Esophagus (tissue), 2 donors: Measurements from ENCODE around the gene FHOD3. TPM values are rescaled to one million over a fixed set of nuclear protein-coding genes. Genes with fewer than 3 reads are reported as not detected.
"Not testable (repeated sequence)": the region's sequence is repeated elsewhere in the genome, so short reads cannot be mapped to it uniquely, and the experiment has no call there.

Source experiments
- H3K27ac ChIP-seq, 2 donors: one replicate each; pipeline ENCODE4 v1.5.1; 2013; ENCODE audit warnings: low read depth in 2 of 2, mild to moderate bottlenecking in 2 of 2, inconsistent platforms in 1 of 2, low read length in 1 of 2, moderate library complexity in 1 of 2
- H3K27me3 ChIP-seq, 2 donors: one replicate each; pipeline ENCODE4 v1.6.1; 2013; ENCODE audit warnings: low read length in 2 of 2, control low read depth in 1 of 2, mild to moderate bottlenecking in 1 of 2; ENCODE audit not compliant: insufficient read depth in 2 of 2, control insufficient read depth in 1 of 2
- H3K36me3 ChIP-seq, 2 donors: one replicate each; pipeline ENCODE4 v1.6.1; 2013; ENCODE audit warnings: low read length in 1 of 2; ENCODE audit not compliant: control insufficient read depth in 2 of 2, insufficient read depth in 2 of 2
- H3K4me1 ChIP-seq, 2 donors: one replicate each; pipeline ENCODE4 v1.6.1; 2013; ENCODE audit warnings: low read length in 1 of 2; ENCODE audit not compliant: control insufficient read depth in 2 of 2, insufficient read depth in 2 of 2
- H3K4me3 ChIP-seq, 2 donors: one replicate each; pipeline ENCODE4 v1.5.1; 2013; ENCODE audit warnings: low read length in 2 of 2, mild to moderate bottlenecking in 2 of 2, low read depth in 1 of 2, moderate library complexity in 1 of 2
- H3K9me3 ChIP-seq, 2 donors: one replicate each; pipeline ENCODE4 v1.6.1; 2013; ENCODE audit warnings: mild to moderate bottlenecking in 2 of 2, low read depth in 1 of 2, low read length in 1 of 2, moderate library complexity in 1 of 2; ENCODE audit not compliant: control insufficient read depth in 2 of 2, insufficient read depth in 1 of 2
- WGBS, 2 donors: extraction: QIAGEN DNeasy Blood & Tissue Kit; methylation state at CpG; one replicate each; pipeline ENCODE4 v1.1.7; 2013; 5-methylcytosine and 5-hydroxymethylcytosine counted together
- polyA plus RNA-seq, 2 donors: library from polyadenylated mRNA; stranded (reverse); fragments of 200-250 nt; gene quantifications; one replicate each; pipeline ENCODE4 v1.2.3, GENCODE V29; 2013
- donor health status: healthy with polysubstance abuse.
- donor health status: Bipolar disorder and iron deficiency.

Gene FHOD3
- polyA plus RNA-seq, 2 donors: 3.7 to 11.1 TPM

GRCh38 chr18:36762965-36763364 is 465.5 kb downstream of the FHOD3 start:
- not testable (repeated sequence) for H3K4me3 ChIP-seq

GRCh38 chr18:36766836-36767235 is 469.3 kb downstream of the FHOD3 start:
- Histone ChIP-seq H3K36me3 (no peaks in the 10 kb centered on the region), H3K27ac (no peak overlapping the region), H3K9me3 (no peaks in the 10 kb centered on the region), H3K4me3 (no peak overlapping the region), H3K4me1 (no peaks in the 10 kb centered on the region), H3K27me3 (no peaks in the 10 kb centered on the region)
- WGBS, 2 donors: 46 to 60% methylated on average over 3 of the region's 3 CpGs

More at GRCh38 chr18:36762965-36763364, 465.5 kb downstream of the FHOD3 start:
- not testable (repeated sequence) for H3K27me3 ChIP-seq, H3K9me3 ChIP-seq, H3K4me1 ChIP-seq, H3K36me3 ChIP-seq, H3K27ac ChIP-seq
- WGBS, 2 donors: 95 to 96% methylated on average over 24 to 25 of the region's 26 CpGs

- H3K4me3 ChIP-seq: no peak overlapping the region
- 93 to 95% methylated on average over 10 of the region's 10 CpGs for WGBS, 2 donors
These were observed 471.7 kb downstream of the FHOD3 start for GRCh38 chr18:36769172-36769571.

GRCh38 chr18:36769611-36770314 is 472.2 kb downstream of the FHOD3 start:
- Histone ChIP-seq H3K27ac (no peak overlapping the region), H3K27me3 (no peaks in the 10 kb centered on the region)
- WGBS, 2 donors: 79 to 84% methylated on average over 6 of the region's 6 CpGs

More at GRCh38 chr18:36769172-36769571, 471.7 kb downstream of the FHOD3 start:
- no peaks in the 10 kb centered on the region for H3K4me1 ChIP-seq
- no peak overlapping the region for H3K27ac ChIP-seq
- H3K36me3 ChIP-seq: no peaks in the 10 kb centered on the region
- no peaks in the 10 kb centered on the region for H3K27me3 ChIP-seq
- no peaks in the 10 kb centered on the region for H3K9me3 ChIP-seq

GRCh38 chr18:36770315-36770946 is 472.9 kb downstream of the FHOD3 start:
- Histone ChIP-seq H3K4me3 (no peak overlapping the region), H3K27ac (no peak overlapping the region), H3K9me3 (no peaks in the 10 kb centered on the region), H3K36me3 (no peaks in the 10 kb centered on the region), H3K4me1 (no peaks in the 10 kb centered on the region), H3K27me3 (no peaks in the 10 kb centered on the region)
- WGBS, 2 donors: 81 to 82% methylated on average over 3 of the region's 3 CpGs

More at GRCh38 chr18:36769611-36770314, 472.2 kb downstream of the FHOD3 start:
- H3K9me3 ChIP-seq: no peaks in the 10 kb centered on the region
- no peak overlapping the region for H3K4me3 ChIP-seq
- no peaks in the 10 kb centered on the region for H3K36me3 ChIP-seq
- H3K4me1 ChIP-seq: no peaks in the 10 kb centered on the region

- Histone ChIP-seq H3K4me3 (no peak overlapping the region), H3K4me1 (no peaks in the 10 kb centered on the region), H3K27ac (no peak overlapping the region), H3K27me3 (no peaks in the 10 kb centered on the region), H3K9me3 (no peaks in the 10 kb centered on the region), H3K36me3 (no peaks in the 10 kb centered on the region)
- 81 to 84% methylated on average over 4 of the region's 4 CpGs for WGBS, 2 donors
These were observed 473.7 kb downstream of the FHOD3 start for GRCh38 chr18:36771245-36771644.

- no peaks in the 10 kb centered on the region for H3K27me3 ChIP-seq
- whole genome bisulfite sequencing, 2 donors: 66 to 75% methylated on average over 4 of the region's 4 CpGs
- H3K27ac ChIP-seq: no peak overlapping the region
These were observed 474.8 kb downstream of the FHOD3 start for GRCh38 chr18:36772241-36772723.

GRCh38 chr18:36775396-36775795 is 477.9 kb downstream of the FHOD3 start:
- H3K9me3 ChIP-seq: no peaks in the 10 kb centered on the region
- 83 to 90% methylated on average over 4 of the region's 4 CpGs for WGBS, 2 donors
- H3K27me3 ChIP-seq: no peaks in the 10 kb centered on the region
- H3K27ac ChIP-seq: no peak overlapping the region
- no peak overlapping the region for H3K4me3 ChIP-seq
- peaks cover 0 to 2% of the 10 kb centered on the region in 2 donors for H3K36me3 ChIP-seq
- H3K4me1 ChIP-seq: no peaks in the 10 kb centered on the region

More at GRCh38 chr18:36772241-36772723, 474.8 kb downstream of the FHOD3 start:
- Histone ChIP-seq H3K36me3 (no peaks in the 10 kb centered on the region), H3K4me3 (no peak overlapping the region), H3K9me3 (no peaks in the 10 kb centered on the region), H3K4me1 (no peaks in the 10 kb centered on the region)

- WGBS, 2 donors: 90 to 93% methylated on average over 5 of the region's 5 CpGs
- Histone ChIP-seq H3K9me3 (no peaks in the 10 kb centered on the region), H3K27me3 (no peaks in the 10 kb centered on the region), H3K36me3 (peaks cover 0 to 2% of the 10 kb centered on the region in 2 donors), H3K4me3 (no peak overlapping the region), H3K27ac (no peak overlapping the region), H3K4me1 (no peaks in the 10 kb centered on the region)
These were observed 479.1 kb downstream of the FHOD3 start for GRCh38 chr18:36776650-36777049.
